H9 (cell line): ENCODE data around the gene ZC3H10. TPM values are rescaled to one million over a fixed set of nuclear protein-coding genes. Genes with fewer than 3 reads are reported as not detected.

ENCODE experiments used
- DNase-seq: peaks from one replicate; pipeline ENCODE4 v3.0.0-alpha.2; 2017
- H2AFZ ChIP-seq: one replicate; pipeline ENCODE4 v1.6.1; 2013; ENCODE audit warnings: mild to moderate bottlenecking, low read length, control low read depth, moderate library complexity
- H2AK5ac ChIP-seq: 2 replicates; pipeline ENCODE4 v1.6.1; 2013; ENCODE audit warnings: low read length, control low read depth, mixed read lengths; ENCODE audit not compliant: insufficient read length
- H2BK120ac ChIP-seq: one replicate; pipeline ENCODE4 v1.6.1; 2013; ENCODE audit warnings: low read depth, mild to moderate bottlenecking, low read length, control low read depth, inconsistent platforms; ENCODE audit not compliant: poor library complexity, severe bottlenecking
- H2BK12ac ChIP-seq: 2 replicates; pipeline ENCODE4 v1.6.1; 2013; ENCODE audit warnings: low read length, control low read depth, mixed read lengths, low read depth; ENCODE audit not compliant: insufficient read length
- H2BK15ac ChIP-seq: 2 replicates; pipeline ENCODE4 v1.6.1; 2013; ENCODE audit warnings: low read depth, low read length, control low read depth
- H2BK20ac ChIP-seq: one replicate; pipeline ENCODE4 v1.6.1; 2013; ENCODE audit warnings: low read depth, mild to moderate bottlenecking, low read length, control low read depth, inconsistent platforms; ENCODE audit not compliant: poor library complexity, severe bottlenecking
- H2BK5ac ChIP-seq: 2 replicates; pipeline ENCODE4 v1.6.1; 2013; ENCODE audit warnings: low read length, control low read depth, mixed read lengths; ENCODE audit not compliant: insufficient read length
- H3K14ac ChIP-seq: 2 replicates; pipeline ENCODE4 v1.6.1; 2013; ENCODE audit warnings: low read length, control low read depth; ENCODE audit not compliant: insufficient read depth
- H3K18ac ChIP-seq: 2 replicates; pipeline ENCODE4 v1.6.1; 2013; ENCODE audit warnings: low read depth, mild to moderate bottlenecking, mixed read lengths, low read length, control low read depth; ENCODE audit not compliant: insufficient read length
- H3K23ac ChIP-seq: 2 replicates; pipeline ENCODE4 v1.6.1; 2013; ENCODE audit warnings: low read length, control low read depth, mixed read lengths, low read depth; ENCODE audit not compliant: insufficient read length
- H3K23me2 ChIP-seq: 2 replicates; pipeline ENCODE4 v1.6.1; 2013; ENCODE audit warnings: low read depth, mild to moderate bottlenecking, mixed read lengths, low read length, control low read depth; ENCODE audit not compliant: insufficient read length, poor library complexity, severe bottlenecking
- H3K27ac ChIP-seq: 2 replicates; pipeline ENCODE4 v1.5.1; 2013; ENCODE audit warnings: low read length, control low read depth, mixed read lengths, low read depth; ENCODE audit not compliant: insufficient read length
- H3K27me3 ChIP-seq: 2 replicates; pipeline ENCODE4 v1.6.1; 2013; ENCODE audit warnings: low read length, control low read depth, inconsistent platforms; ENCODE audit not compliant: insufficient read depth
- H3K4ac ChIP-seq: 2 replicates; pipeline ENCODE4 v1.6.1; 2013; ENCODE audit warnings: low read depth, mild to moderate bottlenecking, control low read depth, inconsistent platforms, low read length, moderate library complexity
- H3K4me1 ChIP-seq: 2 replicates; pipeline ENCODE4 v1.6.1; 2013; ENCODE audit warnings: low read length, control low read depth, inconsistent platforms; ENCODE audit not compliant: insufficient read depth
- H3K4me2 ChIP-seq: 2 replicates; pipeline ENCODE4 v1.6.1; 2013; ENCODE audit warnings: low read length, control low read depth, mixed read lengths; ENCODE audit not compliant: insufficient read length, insufficient read depth
- H3K56ac ChIP-seq: 2 replicates; pipeline ENCODE4 v1.6.1; 2013; ENCODE audit warnings: low read depth, mild to moderate bottlenecking, mixed read lengths, low read length, control low read depth; ENCODE audit not compliant: insufficient read length
- H3K79me1 ChIP-seq: 2 replicates; pipeline ENCODE4 v1.6.1; 2013; ENCODE audit warnings: low read depth, mild to moderate bottlenecking, moderate library complexity, low read length, control low read depth, inconsistent platforms; ENCODE audit not compliant: insufficient read depth, poor library complexity, severe bottlenecking
- H3K79me2 ChIP-seq: 2 replicates; pipeline ENCODE4 v1.6.1; 2013; ENCODE audit warnings: low read length, control low read depth, inconsistent platforms; ENCODE audit not compliant: insufficient read depth
- H3K9ac ChIP-seq: 2 replicates; pipeline ENCODE4 v1.6.1; 2013; ENCODE audit warnings: low read length, control low read depth, mixed read lengths; ENCODE audit not compliant: insufficient read length; ENCODE audit errors: extremely low read depth
- H3K9me3 ChIP-seq: one replicate; pipeline ENCODE4 v1.6.1; 2013; ENCODE audit warnings: low read depth, low read length, inconsistent platforms; ENCODE audit not compliant: control insufficient read depth
- H3T11ph ChIP-seq: one replicate; pipeline ENCODE4 v1.6.1; 2013; ENCODE audit warnings: mild to moderate bottlenecking, low read length, control low read depth, inconsistent platforms
- H4K20me1 ChIP-seq: one replicate; pipeline ENCODE4 v1.6.1; 2013; ENCODE audit not compliant: control insufficient read depth, insufficient read length, insufficient read depth
- H4K5ac ChIP-seq: 2 replicates; pipeline ENCODE4 v1.6.1; 2013; ENCODE audit warnings: low read depth, mild to moderate bottlenecking, mixed read lengths, low read length, control low read depth; ENCODE audit not compliant: insufficient read length
- H4K8ac ChIP-seq: replicated peaks from 2 replicates; pipeline ENCODE4 v1.6.1; 2013; ENCODE audit warnings: low read length, control low read depth, mixed read lengths, low read depth; ENCODE audit not compliant: insufficient read length
- H4K91ac ChIP-seq: 2 replicates; pipeline ENCODE4 v1.6.1; 2013; ENCODE audit warnings: low read depth, mild to moderate bottlenecking, moderate library complexity, mixed read lengths, low read length, control low read depth; ENCODE audit not compliant: insufficient read length
- H3K27ac Mint-ChIP-seq, 3 experiments: 2 replicates in 2 of 3; 3 replicates in 1 of 3; pipeline ENCODE4 v1.8.0; 2020 to 2021; ENCODE audit warnings: mixed read lengths in 3 of 3, mild to moderate bottlenecking in 1 of 3, moderate library complexity in 1 of 3
- H3K27me3 Mint-ChIP-seq: 2 replicates; pipeline ENCODE4 v1.8.0; 2021; ENCODE audit warnings: low read depth, mild to moderate bottlenecking, moderate library complexity, mixed read lengths
- H3K36me3 Mint-ChIP-seq, 3 experiments: 2 replicates in 2 of 3; 3 replicates in 1 of 3; pipeline ENCODE4 v1.8.0; 2020 to 2021; ENCODE audit warnings: low read depth in 3 of 3, mixed read lengths in 3 of 3; ENCODE audit not compliant: insufficient read depth in 1 of 3
- H3K4me1 Mint-ChIP-seq, 2 experiments: 2 replicates each; pipeline ENCODE4 v1.8.0; 2020; ENCODE audit warnings: mixed read lengths in 2 of 2
- H3K4me3 Mint-ChIP-seq, 2 experiments: 2 replicates in 1 of 2; 3 replicates in 1 of 2; pipeline ENCODE4 v1.8.0; 2020 to 2021; ENCODE audit warnings: mild to moderate bottlenecking in 2 of 2, mixed read lengths in 2 of 2, moderate library complexity in 1 of 2
- H3K9me3 Mint-ChIP-seq, 2 experiments: 2 replicates in 1 of 2; 3 replicates in 1 of 2; pipeline ENCODE4 v1.8.0; 2020; ENCODE audit warnings: mild to moderate bottlenecking in 2 of 2, mixed read lengths in 2 of 2, moderate library complexity in 1 of 2
- CTCF ChIP-seq: fragments of 200-600 bp; sonication (generic); conservative IDR thresholded peaks from 3 replicates; pipeline ENCODE4 v1.8.0; 2021; ENCODE audit warnings: antibody characterized with exemption, mild to moderate bottlenecking
- WGBS: extraction: QIAGEN DNeasy Blood & Tissue Kit; methylation state at CpG from one replicate; pipeline ENCODE4 v1.1.7; 2013; ENCODE audit warnings: missing lambda C conversion rate, low lambda C conversion rate, mixed read lengths; ENCODE audit not compliant: insufficient read length; ENCODE audit errors: extremely low coverage; 5-methylcytosine and 5-hydroxymethylcytosine counted together
- total RNA-seq: library from RNA; stranded (reverse); gene quantifications from 2 replicates; pipeline ENCODE4 v1.2.1, GENCODE V29; 2021

ZC3H10 gene
- total RNA-seq, 1 experiment from 2014 or later = 9.4 TPM

DNA sequence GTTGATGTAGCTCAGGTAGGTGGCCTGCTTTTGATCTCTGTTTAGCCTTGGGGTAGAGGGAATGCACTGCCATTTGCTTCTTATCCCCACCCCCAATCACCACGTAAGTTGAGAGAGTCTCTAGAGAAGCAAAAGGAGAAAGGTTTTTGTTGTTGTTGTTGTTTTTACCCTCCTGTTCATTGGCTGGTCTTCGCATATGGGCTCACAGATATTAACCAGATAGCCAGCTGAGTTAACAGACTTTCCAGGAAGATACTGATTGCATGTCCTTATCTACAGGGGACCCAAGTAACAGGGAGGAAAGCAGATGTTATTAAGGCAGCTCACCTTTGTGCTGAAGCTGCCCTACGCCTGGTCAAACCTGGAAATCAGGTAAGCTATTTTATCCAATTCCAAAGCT, 10.8 kb upstream of the ZC3H10 start:
- Histone ChIP-seq H4K91ac (no peak overlapping the region), H3K27me3 (no peaks in the 10 kb centered on the region), H2AFZ (no peak overlapping the region), H2BK120ac (no peak overlapping the region), H3K27ac (no peak overlapping the region), H4K5ac (no peak overlapping the region), H4K8ac (no peak overlapping the region), H4K20me1 (no peaks in the 10 kb centered on the region), H3K18ac (no peak overlapping the region), H3K4me1 (peaks cover 8% of the 10 kb centered on the region; the same call in 1 of the 2 replicates), H3K9ac (no peak overlapping the region), H3K4me2 (no peak overlapping the region), H2BK15ac (no peak overlapping the region), H3K9me3 (no peaks in the 10 kb centered on the region), H2BK12ac (no peak overlapping the region), H3K56ac (no peak overlapping the region), H2BK20ac (no peak overlapping the region), H3K23me2 (peaks cover 8% of the 10 kb centered on the region), H3K23ac (no peak overlapping the region), H3T11ph (no peak overlapping the region), H3K79me2 (peaks cover 17% of the 10 kb centered on the region; the same call in 1 of the 2 replicates), H3K4ac (no peak overlapping the region), H3K14ac (no peak overlapping the region), H2AK5ac (no peak overlapping the region), H3K79me1 (no peaks in the 10 kb centered on the region), H2BK5ac (no peak overlapping the region)
- no CpG with 5 or more reads among the region's 3 CpGs for WGBS
- peaks cover 0 to 3% of the 10 kb centered on the region in 2 experiments; a peak in 1 of 5 replicates for H3K9me3 Mint-ChIP-seq
- H3K36me3 Mint-ChIP-seq = peaks cover 49 to 85% (median 67%) of the 10 kb centered on the region in 3 experiments
- no peak overlapping the region; a peak in 1 of 7 replicates for H3K27ac Mint-ChIP-seq
- no peak for TF ChIP-seq CTCF
- H3K4me1 Mint-ChIP-seq = peaks cover 22 to 27% of the 10 kb centered on the region in 2 experiments
- H3K4me3 Mint-ChIP-seq = peak overlapping the region in 1 of 2 experiments; percentile 52; a peak in 1 of 5 replicates
- no peak for DNase-seq
- no peaks in the 10 kb centered on the region; the same call in 1 of the 2 replicates for H3K27me3 Mint-ChIP-seq
